Measurements from ENCODE around the gene C19orf53.

DNA sequence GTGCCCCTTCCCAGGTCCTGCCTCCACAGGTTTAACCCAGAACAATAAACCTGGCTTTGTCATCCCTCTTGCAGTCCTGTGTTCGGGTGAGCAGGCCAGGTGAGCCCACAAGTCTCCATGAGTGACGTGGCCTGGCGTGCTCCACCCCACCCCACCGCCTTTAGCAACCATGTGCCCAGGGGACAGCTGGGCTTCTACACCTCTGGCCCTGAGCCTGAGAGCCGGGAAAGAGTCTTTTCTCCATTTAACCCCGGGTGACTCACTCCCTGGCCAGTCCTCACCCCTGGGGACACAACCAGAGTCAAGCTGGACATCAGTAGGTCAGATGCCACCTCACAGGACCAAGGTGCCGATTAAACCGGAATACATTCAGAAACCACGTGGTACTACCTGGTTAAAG is 4.1 kb downstream of the C19orf53 start:
- no peak for TF ChIP-seq POLR2A (IDR thresholded peaks at IDR 0.05; ENCODE audit: low read depth, low read length)
- TF ChIP-seq ZZZ3 (IDR thresholded peaks at IDR 0.05; ENCODE audit: control insufficient read depth, insufficient read length, low read depth), result no peak
- TF ChIP-seq NRF1 (conservative IDR thresholded peaks at IDR 0.05; ENCODE audit: low read depth, low read length), result no peak
- no peak for TF ChIP-seq ESRRA (IDR thresholded peaks at IDR 0.05; ENCODE audit: low read length)

All from GM12878 (cell line).